HFFc6 (cell line): Measurements from ENCODE around the gene UBE2G1. TPM values are rescaled to one million over a fixed set of nuclear protein-coding genes. Genes with fewer than 3 reads are reported as not detected.

Experiments
- DNase-seq: peaks from one replicate; pipeline ENCODE4 v3.0.0-alpha.2; 2018
- H3K27ac Mint-ChIP-seq: 2 replicates; pipeline ENCODE4 v1.8.0; 2020; ENCODE audit warnings: mild to moderate bottlenecking, mixed read lengths
- H3K27me3 Mint-ChIP-seq: 2 replicates; pipeline ENCODE4 v1.8.0; 2021; ENCODE audit warnings: mild to moderate bottlenecking, moderate library complexity, mixed read lengths; ENCODE audit not compliant: insufficient read depth
- H3K36me3 Mint-ChIP-seq: 2 replicates; pipeline ENCODE4 v1.8.0; 2021; ENCODE audit warnings: low read depth, mixed read lengths
- H3K4me1 Mint-ChIP-seq: 2 replicates; pipeline ENCODE4 v1.8.0; 2020; ENCODE audit warnings: low read depth, mixed read lengths
- H3K4me3 Mint-ChIP-seq: 2 replicates; pipeline ENCODE4 v1.8.0; 2020; ENCODE audit warnings: mild to moderate bottlenecking, moderate library complexity, mixed read lengths
- H3K9me3 Mint-ChIP-seq: 2 replicates; pipeline ENCODE4 v1.8.0; 2020; ENCODE audit warnings: mild to moderate bottlenecking, mixed read lengths
- CTCF ChIP-seq: fragments of 200-600 bp; sonication (generic); IDR thresholded peaks from 2 replicates; pipeline ENCODE4 v1.5.0; 2021; ENCODE audit warnings: antibody characterized with exemption, mild to moderate bottlenecking
- total RNA-seq, 6 experiments: library from RNA; stranded (reverse); fragmentation: NEBNext Ultra II Directional; extraction: Animal tissue kit (Norgen Biotek cat#: 25700); gene quantifications; 2 replicates in 1 of 6; 3 replicates in 5 of 6; pipeline ENCODE4 v1.2.3, GENCODE V29; 2021

UBE2G1 gene
- total RNA-seq, 6 experiments from 2014 or later, result 56.3 to 73.1 (median 62.6) TPM

GRCh38 chr17:4345581-4346252, 20.8 kb downstream of the UBE2G1 start:
- Mint-ChIP-seq H3K36me3 (no peaks in the 10 kb centered on the region), H3K27me3 (no peaks in the 10 kb centered on the region), H3K27ac (no peak overlapping the region), H3K9me3 (no peaks in the 10 kb centered on the region), H3K4me3 (no peak overlapping the region), H3K4me1 (peaks cover 23% of the 10 kb centered on the region)
- DNase-seq, result no peak
- TF ChIP-seq CTCF, result no peak

- Mint-ChIP-seq H3K27me3 (no peaks in the 10 kb centered on the region), H3K4me3 (no peak overlapping the region), H3K4me1 (peaks cover 23% of the 10 kb centered on the region), H3K9me3 (no peaks in the 10 kb centered on the region), H3K27ac (no peak overlapping the region), H3K36me3 (peaks cover 6% of the 10 kb centered on the region)
- TF ChIP-seq CTCF, result no peak
- DNase-seq, result no peak
Observed at GRCh38 chr17:4344926-4345325, 21.5 kb downstream of the UBE2G1 start.

GRCh38 chr17:4342535-4342934, 23.9 kb downstream of the UBE2G1 start:
- Mint-ChIP-seq H3K36me3 (peaks cover 8% of the 10 kb centered on the region), H3K4me1 (peaks cover 27% of the 10 kb centered on the region), H3K9me3 (no peaks in the 10 kb centered on the region), H3K27me3 (no peaks in the 10 kb centered on the region; the same call in 1 of the 2 replicates), H3K27ac (no peak overlapping the region), H3K4me3 (no peak overlapping the region)
- TF ChIP-seq CTCF, result no peak
- DNase-seq, result no peak

GRCh38 chr17:4341616-4341977, 24.9 kb downstream of the UBE2G1 start:
- H3K4me3 Mint-ChIP-seq, result no peak overlapping the region
- H3K27ac Mint-ChIP-seq, result no peak overlapping the region
- no peaks in the 10 kb centered on the region; the same call in 1 of the 2 replicates for H3K27me3 Mint-ChIP-seq
- no peak for TF ChIP-seq CTCF
- H3K4me1 Mint-ChIP-seq, result peaks cover 33% of the 10 kb centered on the region
- H3K36me3 Mint-ChIP-seq, result peaks cover 8% of the 10 kb centered on the region
- DNase-seq, result no peak
- H3K9me3 Mint-ChIP-seq, result no peaks in the 10 kb centered on the region

GRCh38 chr17:4340914-4341615, 25.4 kb downstream of the UBE2G1 start:
- no peak for TF ChIP-seq CTCF
- Mint-ChIP-seq H3K4me3 (no peak overlapping the region), H3K27me3 (no peaks in the 10 kb centered on the region; the same call in 1 of the 2 replicates), H3K4me1 (peaks cover 30% of the 10 kb centered on the region), H3K27ac (no peak overlapping the region), H3K9me3 (no peaks in the 10 kb centered on the region), H3K36me3 (peaks cover 8% of the 10 kb centered on the region)
- DNase-seq, result peak; percentile 13
